CD4-positive, alpha-beta T cell treated with Interleukin-2 at 100 ng/mL for 4 hours (primary cell): ENCODE results near the gene SLC27A3.
"Not testable (repeated sequence)": the region's sequence is repeated elsewhere in the genome, so short reads cannot be mapped to it uniquely, and the experiment has no call there.

Source experiments
- DNase-seq: peaks from one replicate; pipeline ENCODE4 v3.0.0-alpha.2; 2020; ENCODE audit warnings: low spot score

SLC27A3 gene

DNA sequence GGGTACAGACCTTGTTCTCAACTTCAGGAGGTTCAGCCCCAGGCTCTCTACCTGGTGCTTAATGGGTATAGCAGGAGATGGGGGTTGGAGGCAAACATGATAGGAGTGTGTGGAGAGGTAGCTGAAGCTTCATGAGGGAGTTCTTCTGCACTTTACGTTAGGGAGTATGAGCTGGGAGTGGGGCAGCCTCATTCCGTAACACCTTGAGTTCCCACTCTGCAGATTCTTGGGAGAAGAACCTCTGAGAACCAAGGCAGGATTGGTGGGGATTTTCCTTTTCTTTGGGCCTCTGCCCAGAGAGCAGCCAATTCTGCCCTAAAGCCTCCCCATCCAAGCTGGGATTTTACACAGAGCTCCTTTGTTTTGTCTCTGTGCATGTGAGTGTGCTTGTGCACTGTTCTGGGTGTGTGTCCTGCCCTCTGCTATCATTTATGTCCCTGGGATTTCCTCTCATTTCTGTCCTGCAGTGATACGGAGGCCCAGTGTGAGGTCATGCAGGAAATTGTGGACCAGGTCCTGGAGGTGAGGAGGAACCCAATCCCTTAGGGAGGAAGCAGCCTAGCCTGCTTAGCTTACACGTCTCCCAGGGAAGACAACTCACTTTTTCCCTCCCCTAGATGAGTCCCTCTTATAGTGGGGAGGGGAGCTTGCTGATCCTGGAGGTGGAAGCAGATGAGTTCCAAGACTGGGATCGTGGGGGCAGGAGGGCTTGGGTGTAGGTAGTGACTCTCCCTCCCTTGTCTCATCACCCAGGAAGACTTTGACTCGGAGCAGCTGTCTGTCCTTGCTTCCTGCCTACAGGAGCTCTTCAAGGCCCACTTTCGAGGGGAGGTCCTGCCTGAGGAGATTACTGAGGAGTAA lies 11.6 kb upstream of the SLC27A3 start:
- DNase-seq: no peak

DNA sequence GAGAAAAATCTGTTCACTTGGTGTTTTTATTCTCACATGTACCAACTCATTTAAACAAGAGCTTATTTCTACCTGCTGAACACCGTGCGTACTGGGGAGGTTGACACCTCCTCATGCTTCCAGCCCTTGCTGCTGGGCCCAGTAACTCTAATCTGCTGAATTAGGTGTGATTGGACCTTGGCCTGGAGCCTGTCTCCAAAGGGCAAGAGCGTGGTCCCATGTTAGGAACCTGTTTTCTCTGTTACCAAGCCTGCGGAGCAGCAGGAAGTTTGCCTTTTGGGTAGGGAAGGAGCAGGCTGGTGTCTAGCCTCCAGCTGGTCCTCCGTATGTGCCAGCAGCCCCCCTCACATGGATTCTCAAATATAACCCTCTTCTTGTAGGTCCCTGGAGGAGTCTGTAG lies 10.9 kb upstream of the SLC27A3 start:
- DNase-seq: no peak

GRCh38 chr1:153766663-153767062 lies 8.5 kb upstream of the SLC27A3 start:
- DNase-seq: not testable (repeated sequence)

DNA sequence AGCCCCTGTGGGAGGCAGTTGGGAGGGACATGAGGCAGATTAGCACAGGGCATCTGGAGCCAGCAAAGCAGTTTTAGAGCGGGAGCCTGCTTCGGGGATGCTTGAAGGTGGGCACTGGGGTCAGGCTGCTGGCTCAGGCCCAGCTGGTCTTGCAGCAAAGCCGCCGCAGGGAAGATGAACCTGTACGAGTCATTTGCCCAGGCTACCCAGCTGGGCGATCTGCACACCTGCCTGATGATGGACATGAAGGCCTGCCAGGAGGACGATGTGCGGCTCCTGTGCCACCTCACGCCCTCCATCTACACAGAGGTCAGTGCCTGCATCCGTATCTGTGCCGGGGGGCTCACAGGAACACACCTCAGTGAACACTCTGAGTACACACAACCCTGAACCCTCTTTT lies 7.7 kb upstream of the SLC27A3 start:
- DNase-seq: no peak

GRCh38 chr1:153768316-153769181 lies 6.7 kb upstream of the SLC27A3 start:
- DNase-seq: no peak

- DNase-seq: no peak
Measured at GRCh38 chr1:153769221-153769620, 6.0 kb upstream of the SLC27A3 start.

DNA sequence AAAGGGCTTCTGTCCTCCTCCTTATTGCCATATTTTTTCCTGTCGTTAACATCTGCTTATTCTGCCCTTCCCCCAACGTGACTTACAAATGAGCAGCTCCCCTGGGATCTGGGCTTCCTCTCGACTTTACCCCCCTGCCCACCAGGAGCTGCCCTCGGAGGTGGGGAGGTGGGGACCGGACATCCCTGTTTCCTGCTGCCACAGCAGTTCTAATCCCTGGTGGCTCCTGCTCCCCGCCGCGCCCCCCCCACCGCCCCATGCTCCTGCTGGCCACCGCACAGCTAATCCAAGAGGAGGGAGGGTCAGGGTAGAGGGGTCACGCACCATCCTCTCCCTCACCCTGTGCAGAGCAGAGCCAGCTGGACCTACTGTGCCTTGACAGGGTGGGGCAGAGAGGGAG lies 4.4 kb upstream of the SLC27A3 start:
- no peak for DNase-seq

GRCh38 chr1:153771261-153771660 lies 3.9 kb upstream of the SLC27A3 start:
- no peak for DNase-seq

DNA sequence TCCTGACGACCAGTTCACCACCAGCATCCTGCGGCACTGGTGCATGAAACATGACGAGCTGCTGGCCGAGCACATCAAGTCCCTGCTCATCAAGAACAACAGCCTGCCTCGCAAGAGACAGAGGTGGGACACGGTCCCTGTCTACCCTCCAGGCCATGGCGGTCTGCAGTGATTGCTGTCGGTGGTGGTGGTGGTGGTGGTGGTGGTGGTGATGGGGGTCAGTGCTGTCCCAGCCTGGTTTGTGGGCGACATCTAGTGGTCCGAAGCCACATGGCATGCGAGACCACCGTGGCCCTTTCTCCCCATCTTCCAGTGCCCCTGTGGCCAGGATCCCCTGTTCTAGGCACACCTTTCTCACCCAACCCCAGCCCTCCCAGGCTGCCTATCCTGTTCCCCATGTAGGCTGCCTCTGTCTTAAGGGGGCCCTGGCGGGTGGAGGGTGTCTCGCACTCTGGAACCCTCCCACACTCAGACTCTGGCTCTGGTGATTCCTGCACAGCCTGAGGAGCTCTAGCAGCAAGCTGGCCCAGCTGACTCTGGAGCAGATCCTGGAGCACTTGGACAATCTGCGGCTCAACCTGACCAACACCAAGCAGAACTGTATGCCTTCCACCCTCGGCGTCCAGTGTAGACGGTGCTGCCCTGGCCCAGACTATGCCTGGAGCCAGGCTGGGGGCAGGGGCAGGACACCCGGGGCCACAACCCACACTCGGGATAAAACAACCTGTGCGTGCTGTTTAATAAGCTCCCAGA lies 3.2 kb upstream of the SLC27A3 start:
- no peak for DNase-seq

GRCh38 chr1:153773096-153773921 lies 1.9 kb upstream of the SLC27A3 start:
- no peak for DNase-seq

GRCh38 chr1:153774026-153774595 lies 1.1 kb upstream of the SLC27A3 start:
- no peak for DNase-seq

DNA sequence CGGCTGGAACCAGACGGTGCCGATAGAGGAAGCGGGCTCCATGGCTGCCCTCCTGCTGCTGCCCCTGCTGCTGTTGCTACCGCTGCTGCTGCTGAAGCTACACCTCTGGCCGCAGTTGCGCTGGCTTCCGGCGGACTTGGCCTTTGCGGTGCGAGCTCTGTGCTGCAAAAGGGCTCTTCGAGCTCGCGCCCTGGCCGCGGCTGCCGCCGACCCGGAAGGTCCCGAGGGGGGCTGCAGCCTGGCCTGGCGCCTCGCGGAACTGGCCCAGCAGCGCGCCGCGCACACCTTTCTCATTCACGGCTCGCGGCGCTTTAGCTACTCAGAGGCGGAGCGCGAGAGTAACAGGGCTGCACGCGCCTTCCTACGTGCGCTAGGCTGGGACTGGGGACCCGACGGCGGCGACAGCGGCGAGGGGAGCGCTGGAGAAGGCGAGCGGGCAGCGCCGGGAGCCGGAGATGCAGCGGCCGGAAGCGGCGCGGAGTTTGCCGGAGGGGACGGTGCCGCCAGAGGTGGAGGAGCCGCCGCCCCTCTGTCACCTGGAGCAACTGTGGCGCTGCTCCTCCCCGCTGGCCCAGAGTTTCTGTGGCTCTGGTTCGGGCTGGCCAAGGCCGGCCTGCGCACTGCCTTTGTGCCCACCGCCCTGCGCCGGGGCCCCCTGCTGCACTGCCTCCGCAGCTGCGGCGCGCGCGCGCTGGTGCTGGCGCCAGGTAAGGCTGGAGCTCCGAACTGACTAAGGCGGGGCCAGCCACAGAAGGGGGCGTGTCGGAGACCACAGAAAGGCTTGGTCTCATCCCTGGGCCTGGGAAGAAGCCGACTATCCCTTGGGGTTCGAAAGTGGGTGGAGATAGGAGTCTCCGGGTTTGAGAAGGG lies 486 bp downstream of the SLC27A3 start:
- DNase-seq: peak; percentile 63

DNA sequence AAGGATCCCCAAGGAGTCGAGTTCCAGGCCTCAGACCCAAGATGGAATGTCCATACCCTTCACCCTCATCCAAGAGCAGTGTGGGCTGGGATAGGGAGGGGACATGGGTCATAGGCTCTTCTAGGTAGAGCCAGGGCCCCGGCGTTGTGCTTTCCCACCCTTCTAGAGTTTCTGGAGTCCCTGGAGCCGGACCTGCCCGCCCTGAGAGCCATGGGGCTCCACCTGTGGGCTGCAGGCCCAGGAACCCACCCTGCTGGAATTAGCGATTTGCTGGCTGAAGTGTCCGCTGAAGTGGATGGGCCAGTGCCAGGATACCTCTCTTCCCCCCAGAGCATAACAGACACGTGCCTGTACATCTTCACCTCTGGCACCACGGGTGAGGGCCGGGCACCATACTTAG lies 1.1 kb downstream of the SLC27A3 start:
- DNase-seq: no peak

GRCh38 chr1:153776845-153777370 lies 1.7 kb downstream of the SLC27A3 start:
- no peak for DNase-seq

DNA sequence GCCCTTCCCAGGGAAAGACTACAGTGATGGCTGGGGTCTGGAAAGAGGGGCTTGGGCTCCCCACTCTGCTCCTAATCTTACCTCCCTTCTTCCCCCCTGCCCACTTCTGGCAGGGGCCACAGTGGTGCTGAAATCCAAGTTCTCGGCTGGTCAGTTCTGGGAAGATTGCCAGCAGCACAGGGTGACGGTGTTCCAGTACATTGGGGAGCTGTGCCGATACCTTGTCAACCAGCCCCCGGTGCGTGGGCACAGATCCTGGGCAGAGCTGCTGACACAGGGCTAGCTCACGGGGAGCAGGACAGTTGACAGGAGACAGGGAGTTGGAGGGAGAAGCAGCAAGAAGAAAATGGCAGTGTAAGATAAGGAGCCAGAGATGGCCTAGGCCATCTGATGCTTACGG lies 2.4 kb downstream of the SLC27A3 start:
- no peak for DNase-seq

- no peak for DNase-seq
Measured at GRCh38 chr1:153778051-153778823, 3.0 kb downstream of the SLC27A3 start.

- no peak for DNase-seq
Measured at GRCh38 chr1:153778824-153779519, 3.8 kb downstream of the SLC27A3 start.

GRCh38 chr1:153779781-153780541 lies 4.8 kb downstream of the SLC27A3 start:
- no peak for DNase-seq
